Right lobe of liver (tissue), 6 donors: ENCODE measurements around the gene R3HDM4. TPM values are rescaled to one million over a fixed set of nuclear protein-coding genes. Genes with fewer than 3 reads are reported as not detected.

ENCODE experiments used
- ATAC-seq, 4 donors: fragments of 200-7000 bp; cut with Tn5 transposase; one replicate each; pipeline ENCODE4 v1.9.1; 2020; ENCODE audit warnings: mild to moderate bottlenecking in 4 of 4, moderate library complexity in 4 of 4
- DNase-seq, 3 donors: peaks; one replicate each; pipeline ENCODE4 v3.0.0-alpha.2; 2020
- H3K27ac ChIP-seq, 3 donors: fragments of 200-600 bp; one replicate each; pipeline ENCODE4 v1.8.0; 2022
- H3K27me3 ChIP-seq, 2 donors: fragments of 200-600 bp; one replicate each; pipeline ENCODE4 v1.8.0; 2022
- H3K36me3 ChIP-seq, 4 donors: fragments of 200-600 bp; sonication (generic) in 1 of 4; one replicate each; pipeline versions ENCODE4 v1.5.1 to v1.8.0; 2017 to 2022; ENCODE audit warnings: control low read depth in 1 of 4
- H3K4me1 ChIP-seq, 4 donors: fragments of 200-600 bp; sonication (generic) in 1 of 4; one replicate each; pipeline versions ENCODE4 v1.5.1 to v1.8.0; 2017 to 2022; ENCODE audit warnings: control low read depth in 1 of 4
- H3K4me3 ChIP-seq, 3 donors: fragments of 200-600 bp; one replicate each; pipeline ENCODE4 v1.8.0; 2022
- H3K9me3 ChIP-seq, 4 donors: fragments of 200-600 bp; sonication (generic) in 1 of 4; one replicate each; pipeline versions ENCODE4 v1.5.1 to v1.8.0; 2017 to 2022; ENCODE audit warnings: control low read depth in 1 of 4
- CTCF ChIP-seq, 4 donors: fragments of 200-600 bp in 3 of 4; fragments of 450-650 bp in 1 of 4; IDR thresholded peaks; one replicate each; pipeline versions ENCODE4 v1.5.1 to v1.8.0; 2016 to 2022; ENCODE audit warnings: antibody characterized with exemption in 4 of 4, mild to moderate bottlenecking in 2 of 4
- POLR2A ChIP-seq: fragments of 450-650 bp; IDR thresholded peaks from one replicate; pipeline ENCODE4 v1.6.1; 2017; ENCODE audit warnings: antibody characterized with exemption, mild to moderate bottlenecking
- WGBS: methylation state at CpG from one replicate; pipeline ENCODE4 v1.1.6; 2018; ENCODE audit warnings: low coverage, low lambda C conversion rate; ENCODE audit not compliant: insufficient coverage; ENCODE audit errors: missing lambda C conversion rate; 5-methylcytosine and 5-hydroxymethylcytosine counted together
- intact Hi-C, 2 donors: fragments of 100-400 bp; cut with DNase I; formaldehyde crosslinking; loops; one replicate each; pipeline versions ENCODE4 v1.11.2 to v1.14.1; 2022
- total RNA-seq, 6 experiments: library from RNA; depleted of rRNA in 2 of 6; stranded (reverse); fragments of >200 nt in 2 of 6; fragmentation: NEBNext Ultra II Directional in 3 of 6; extraction: Animal tissue kit (Norgen Biotek cat#: 25700) in 3 of 6; gene quantifications; one replicate each; pipeline versions ENCODE4 v1.1.0 to v1.2.4, GENCODE V29; 2016 to 2023
- donor health status: DM: no; HTN: yes; CAD: no.
- donor health status: DM: no; HTN: no; CAD: no.
- donor health status: DM: no; HTN: no; CAD: no.
- donor health status: DM: no; HTN: yes; CAD: no.
- donor health status: DM: no; HTN: yes; CAD: no.

Gene R3HDM4
- total RNA-seq, 6 experiments from 2014 or later = 14.5 to 28.2 (median 20.5) TPM

GRCh38 chr19:869245-870177, 43.5 kb downstream of the R3HDM4 start:
- H3K27ac ChIP-seq = no peak overlapping the region
- ATAC-seq = peak in 1 of 4 donors; percentile 20
- 80% methylated on average over 8 of the region's 29 CpGs for WGBS

GRCh38 chr19:868458-869244, 44.4 kb downstream of the R3HDM4 start:
- intact Hi-C loops = loop anchor here in 1 of 2 donors (5.0 to 10.0 kb wide), 2 partner anchors 49 to 104 kb away; partner anchors contain the start of gene KISS1R
- no peak overlapping the region for H3K4me3 ChIP-seq
- H3K9me3 ChIP-seq = no peaks in the 10 kb centered on the region
- DNase-seq (peak in 1 of 3 donors; percentile 17), ATAC-seq (no peak)
- H3K4me1 ChIP-seq = no peaks in the 10 kb centered on the region
- 88% methylated on average over 15 of the region's 34 CpGs for WGBS
- no peaks in the 10 kb centered on the region for H3K27me3 ChIP-seq
- H3K27ac ChIP-seq = no peak overlapping the region
- peaks cover 0 to 20% (median 2%) of the 10 kb centered on the region in 4 donors for H3K36me3 ChIP-seq
- TF ChIP-seq CTCF (IDR thresholded peaks at IDR 0.05) (no peak), POLR2A (no peak)

More at GRCh38 chr19:869245-870177, 43.5 kb downstream of the R3HDM4 start:
- no peak for TF ChIP-seq POLR2A
- no peak for TF ChIP-seq CTCF (IDR thresholded peaks at IDR 0.05)
- no peaks in the 10 kb centered on the region for H3K9me3 ChIP-seq
- H3K4me3 ChIP-seq = no peak overlapping the region
- H3K36me3 ChIP-seq = peaks cover 0 to 24% (median 2%) of the 10 kb centered on the region in 4 donors
- no peaks in the 10 kb centered on the region for H3K4me1 ChIP-seq
- intact Hi-C loops = loop anchor here in 1 of 2 donors (5.0 to 10.0 kb wide), 2 partner anchors 48 to 105 kb away; partner anchors contain the start of gene KISS1R
- H3K27me3 ChIP-seq = no peaks in the 10 kb centered on the region
- peak in 1 of 3 donors; percentile 29 for DNase-seq

GRCh38 chr19:867855-868457, 45.1 kb downstream of the R3HDM4 start:
- Histone ChIP-seq H3K9me3 (no peaks in the 10 kb centered on the region), H3K4me3 (no peak overlapping the region), H3K27ac (no peak overlapping the region), H3K27me3 (no peaks in the 10 kb centered on the region), H3K36me3 (peaks cover 0 to 18% (median 2%) of the 10 kb centered on the region in 4 donors), H3K4me1 (no peaks in the 10 kb centered on the region)
- DNase-seq (peak in 1 of 3 donors; percentile 17), ATAC-seq (no peak)
- no CpG with 5 or more reads among the region's 39 CpGs for WGBS
- intact Hi-C loops = loop anchor here in 1 of 2 donors (5.0 to 10.0 kb wide), 2 partner anchors 49 to 103 kb away; partner anchors contain the start of gene KISS1R
- TF ChIP-seq POLR2A (no peak), CTCF (IDR thresholded peaks at IDR 0.05) (no peak)

- Histone ChIP-seq H3K9me3 (no peaks in the 10 kb centered on the region), H3K27ac (no peak overlapping the region), H3K27me3 (no peaks in the 10 kb centered on the region), H3K4me1 (no peaks in the 10 kb centered on the region), H3K4me3 (no peak overlapping the region), H3K36me3 (peaks cover 0 to 18% (median 2%) of the 10 kb centered on the region in 4 donors)
- 20% methylated on average over 1 of the region's 16 CpGs for WGBS
- ATAC-seq (no peak), DNase-seq (peak in 1 of 3 donors; percentile 45)
- TF ChIP-seq POLR2A = no peak
- TF ChIP-seq CTCF (IDR thresholded peaks at IDR 0.05) = no peak
- intact Hi-C loops = loop anchor here in 1 of 2 donors (5.0 to 10.0 kb wide), 2 partner anchors 50 to 103 kb away; partner anchors contain the start of gene KISS1R
Measured at GRCh38 chr19:867301-867793, 45.7 kb downstream of the R3HDM4 start.
